HEK293 (cell line): Measurements from ENCODE around the gene NDC1.

Source experiments
- CTCF ChIA-PET: fragments of 350-600 bp; formaldehyde crosslinking; extraction: SDS; loops from one replicate; lab custom pipeline; 2021; ENCODE audit warnings: antibody characterized with exemption; lab: Yijun Ruan, JAX
- POLR2A ChIA-PET: fragments of 300-600 bp; formaldehyde crosslinking; extraction: SDS; loops from one replicate; lab custom pipeline; 2020; ENCODE audit warnings: antibody characterized with exemption, inconsistent platforms; lab: Yijun Ruan, JAX
- H3K27ac ChIP-seq: fragments of 200-500 bp; sonication (Bioruptor generic); 2 replicates; pipeline ENCODE4 v1.5.1; 2014; ENCODE audit warnings: low read depth, low read length, control low read depth, inconsistent platforms; ENCODE audit errors: extremely low read depth
- H3K36me3 ChIP-seq, 2 experiments: fragments of 200-500 bp in 1 of 2; sonication (Bioruptor generic) in 1 of 2; 1 replicate in 1 of 2; 2 replicates in 1 of 2; pipeline ENCODE4 v1.5.1; 2014 to 2017; ENCODE audit warnings: inconsistent platforms in 2 of 2, low read length in 2 of 2; ENCODE audit not compliant: control insufficient read depth in 2 of 2, insufficient read depth in 1 of 2
- H3K4me1 ChIP-seq: fragments of 200-500 bp; sonication (Bioruptor generic); 2 replicates; pipeline ENCODE4 v1.5.1; 2014; ENCODE audit warnings: mild to moderate bottlenecking, low read length, inconsistent platforms; ENCODE audit not compliant: control insufficient read depth, insufficient read depth
- H3K4me3 ChIP-seq: 2 replicates; pipeline ENCODE4 v1.5.1; 2011; ENCODE audit warnings: low read depth, mild to moderate bottlenecking, control low read depth, low read length, moderate library complexity
- H3K9me3 ChIP-seq: fragments of 200-500 bp; sonication (Bioruptor generic); 2 replicates; pipeline ENCODE4 v1.5.1; 2014; ENCODE audit warnings: low read depth, low read length, inconsistent platforms; ENCODE audit not compliant: control insufficient read depth, insufficient read depth
- ATF2 ChIP-seq: fragments of 450-650 bp; formaldehyde crosslinking; IDR thresholded peaks from 2 replicates; pipeline ENCODE4 v1.5.1; 2016; ENCODE audit warnings: missing biosample characterization, missing genetic modification characterization, low read depth
- MZF1 ChIP-seq: fragments of 450-650 bp; formaldehyde crosslinking; IDR thresholded peaks from 2 replicates; pipeline ENCODE4 v1.5.1; 2017; ENCODE audit warnings: missing biosample characterization, missing genetic modification characterization, borderline replicate concordance
- PATZ1 ChIP-seq: fragments of 450-650 bp; formaldehyde crosslinking; IDR thresholded peaks from 2 replicates; pipeline ENCODE4 v1.5.1; 2016; ENCODE audit warnings: missing biosample characterization, missing genetic modification characterization
- SETDB1 ChIP-seq: IDR thresholded peaks from one replicate; pipeline ENCODE4 v1.6.1; 2017; ENCODE audit warnings: mild to moderate bottlenecking, low read length, moderate library complexity, mixed read lengths; ENCODE audit not compliant: insufficient read length
- ZBTB20 ChIP-seq: fragments of 450-650 bp; formaldehyde crosslinking; IDR thresholded peaks from 2 replicates; pipeline ENCODE4 v1.5.1; 2016; ENCODE audit warnings: missing biosample characterization, missing genetic modification characterization
- ZIC2 ChIP-seq: fragments of 450-650 bp; formaldehyde crosslinking; IDR thresholded peaks from 2 replicates; pipeline ENCODE4 v1.5.1; 2016; ENCODE audit warnings: missing biosample characterization, missing genetic modification characterization
- ZNF146 ChIP-seq: fragments of 450-650 bp; formaldehyde crosslinking; IDR thresholded peaks from 2 replicates; pipeline ENCODE4 v1.5.1; 2016; ENCODE audit warnings: missing biosample characterization, missing genetic modification characterization
- ZNF221 ChIP-seq: fragments of 450-650 bp; formaldehyde crosslinking; IDR thresholded peaks from 2 replicates; pipeline ENCODE4 v1.5.1; 2017; ENCODE audit warnings: missing biosample characterization, missing genetic modification characterization, borderline replicate concordance
- ZNF362 ChIP-seq: fragments of 450-650 bp; formaldehyde crosslinking; IDR thresholded peaks from 2 replicates; pipeline ENCODE4 v1.5.1; 2016; ENCODE audit warnings: missing biosample characterization, missing genetic modification characterization
- ZNF391 ChIP-seq: fragments of 450-650 bp; formaldehyde crosslinking; IDR thresholded peaks from 2 replicates; pipeline ENCODE4 v1.5.1; 2016; ENCODE audit warnings: low read depth, missing biosample characterization, missing genetic modification characterization, borderline replicate concordance
- ZNF560 ChIP-seq: fragments of 450-650 bp; formaldehyde crosslinking; IDR thresholded peaks from 2 replicates; pipeline ENCODE4 v1.5.1; 2017; ENCODE audit warnings: missing biosample characterization, missing genetic modification characterization, borderline replicate concordance
- ZNF639 ChIP-seq: fragments of 450-650 bp; formaldehyde crosslinking; IDR thresholded peaks from 2 replicates; pipeline ENCODE4 v1.5.1; 2016; ENCODE audit warnings: missing biosample characterization, missing genetic modification characterization
- ZNF747 ChIP-seq: fragments of 450-650 bp; formaldehyde crosslinking; IDR thresholded peaks from 2 replicates; pipeline ENCODE4 v1.5.1; 2016; ENCODE audit warnings: missing biosample characterization, missing genetic modification characterization
- ZSCAN4 ChIP-seq: fragments of 450-650 bp; formaldehyde crosslinking; IDR thresholded peaks from 2 replicates; pipeline ENCODE4 v1.5.1; 2017; ENCODE audit warnings: missing biosample characterization, missing genetic modification characterization

The NDC1 gene

GRCh38 chr1:53834776-53835175 lies 3.3 kb downstream of the NDC1 start:
- no peaks in the 10 kb centered on the region for H3K4me1 ChIP-seq
- ChIA-PET CTCF (interaction anchor here (0.5 to 1.2 kb wide), 3 partner anchors 23 to 389 kb away, joined by 3 read pairs; no protein-coding TSS in a partner anchor), POLR2A (interaction anchor here (0.6 kb wide), 1 partner anchor 47 kb away, joined by 5 read pairs; no protein-coding TSS in a partner anchor)
- H3K9me3 ChIP-seq, result no peaks in the 10 kb centered on the region
- H3K4me3 ChIP-seq, result no peak overlapping the region
- peaks cover 7 to 20% of the 10 kb centered on the region in 2 experiments; a peak in 2 of 3 replicates for H3K36me3 ChIP-seq
- no peak overlapping the region for H3K27ac ChIP-seq
- TF ChIP-seq ZNF391 (no peak), ZNF362 (tag by site-specific recombination) (no peak), ZNF560 (tag by site-specific recombination) (no peak), ZSCAN4 (no peak), MZF1 (tag by site-specific recombination) (no peak), ZIC2 (no peak), ZNF146 (tag by site-specific recombination) (no peak), ZNF747 (tag by site-specific recombination) (no peak), ZNF639 (tag by site-specific recombination) (no peak), ZNF221 (tag by site-specific recombination) (no peak), ZBTB20 (tag by site-specific recombination) (no peak), SETDB1 (no peak), PATZ1 (tag by site-specific recombination) (no peak)
- TF ChIP-seq, all 188 proteins: peak for 0

GRCh38 chr1:53833393-53833792 lies 4.7 kb downstream of the NDC1 start:
- POLR2A ChIA-PET, result no interaction called here
- Histone ChIP-seq H3K36me3 (peaks cover 7 to 30% of the 10 kb centered on the region in 2 experiments; a peak in 2 of 3 replicates), H3K4me1 (no peaks in the 10 kb centered on the region), H3K9me3 (no peaks in the 10 kb centered on the region), H3K4me3 (no peak overlapping the region), H3K27ac (no peak overlapping the region)
- TF ChIP-seq ZNF639 (tag by site-specific recombination) (no peak), ATF2 (peak; percentile 77)
- CTCF ChIA-PET, result interaction anchor here (0.8 kb wide), 1 partner anchor 28 kb away, joined by 5 read pairs; no protein-coding TSS in a partner anchor
